ENCODE results near the gene COL27A1. TPM values are rescaled to one million over a fixed set of nuclear protein-coding genes. Genes with fewer than 3 reads are reported as not detected.

Gene COL27A1
- total RNA-seq, 1 donor from 2014 or later: 1.3 TPM

DNA sequence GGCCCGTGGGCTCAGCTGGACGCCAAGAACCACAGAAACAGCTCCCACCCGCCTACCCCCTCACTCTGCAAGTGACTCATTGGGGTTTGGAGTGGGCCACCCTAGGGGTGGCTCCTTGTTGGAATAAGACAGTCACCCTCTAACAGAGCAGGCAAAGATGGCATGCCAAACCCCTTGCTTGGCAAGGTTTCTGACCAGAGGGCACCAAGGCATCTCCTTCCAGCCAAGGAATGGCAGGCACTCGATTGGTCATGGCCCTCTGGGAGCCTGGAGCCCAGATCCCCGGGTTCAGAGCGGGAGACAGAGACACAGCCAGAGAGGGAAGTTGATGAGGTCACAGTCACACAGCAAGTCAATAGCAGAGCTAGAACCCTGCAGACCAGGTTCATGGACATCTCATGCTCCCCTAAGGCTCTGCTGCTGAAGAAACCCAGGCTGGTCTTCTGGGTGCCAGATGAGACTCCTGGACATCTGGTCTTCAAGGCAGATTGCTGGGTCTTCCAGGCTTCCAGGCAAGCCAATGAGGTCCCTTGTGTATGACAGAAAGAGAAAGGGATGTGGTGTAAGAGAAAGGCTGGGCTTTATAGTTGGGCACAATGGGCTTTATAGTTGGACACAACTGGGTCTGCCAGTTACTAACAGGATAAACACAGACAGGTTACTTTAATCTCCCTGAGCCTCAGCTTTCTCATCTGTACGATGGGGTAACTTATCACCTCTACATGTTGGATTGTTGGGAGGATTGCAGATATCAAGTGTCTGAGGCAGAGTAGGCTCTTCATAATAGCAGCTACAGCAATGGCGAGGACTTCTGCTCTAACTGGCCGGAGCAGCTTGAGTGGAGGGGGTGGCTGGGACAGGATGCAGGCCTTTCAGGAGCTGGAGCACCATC, 33.0 kb upstream of the COL27A1 start:
- peaks cover 23% of the 10 kb centered on the region for H3K27me3 ChIP-seq (ENCODE audit: control insufficient read depth, insufficient read depth, low read length)
- DNase-seq (ENCODE audit: low read depth) (no peak), FAIRE-seq (peak; percentile 13)

DNA sequence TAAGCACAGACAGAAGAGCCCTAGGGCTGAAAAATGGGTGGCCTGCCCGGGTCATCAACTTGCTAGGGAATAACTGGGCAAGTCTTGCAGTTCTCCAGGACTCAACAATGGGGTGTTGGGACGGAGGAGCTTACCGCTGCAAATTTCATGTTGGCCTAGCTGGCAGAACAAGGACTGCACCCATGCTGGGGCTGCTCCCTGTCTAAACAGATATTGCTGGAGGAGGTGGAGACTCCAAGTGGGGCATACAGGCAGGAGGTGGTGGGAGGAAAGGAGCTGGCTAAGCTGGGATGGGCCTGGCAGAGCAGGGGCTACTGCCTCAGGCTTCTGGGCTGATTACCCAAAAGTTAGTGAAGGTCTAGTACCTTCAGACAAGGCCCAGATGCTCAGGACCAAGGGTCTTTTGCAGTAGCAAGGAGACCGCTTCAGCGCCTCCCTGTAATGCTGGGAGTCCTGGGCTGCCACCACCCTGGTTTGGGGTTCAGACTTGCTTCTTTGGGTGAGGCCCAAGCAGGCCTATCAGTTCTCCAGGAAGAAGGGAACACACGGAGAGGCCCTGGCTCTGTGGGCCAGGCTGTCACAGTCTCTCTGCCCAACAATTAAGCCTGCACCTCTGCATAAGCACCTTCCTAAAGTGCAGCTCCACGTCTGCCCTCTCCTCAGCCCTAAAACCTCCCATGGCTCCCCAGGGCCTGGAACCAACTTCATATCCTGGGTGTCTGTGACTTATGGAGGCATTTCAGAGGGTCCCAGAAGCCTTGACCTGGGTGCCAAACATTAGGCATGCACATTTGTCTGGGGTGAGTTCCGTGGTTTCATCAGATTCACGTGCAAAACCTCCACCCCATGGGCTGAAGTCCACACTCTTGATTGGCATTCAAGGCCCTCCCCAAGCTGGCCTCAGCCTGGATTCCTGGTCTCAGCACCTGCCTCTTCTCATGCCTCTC, 32.0 kb upstream of the COL27A1 start:
- TF ChIP-seq, protein P1, sequence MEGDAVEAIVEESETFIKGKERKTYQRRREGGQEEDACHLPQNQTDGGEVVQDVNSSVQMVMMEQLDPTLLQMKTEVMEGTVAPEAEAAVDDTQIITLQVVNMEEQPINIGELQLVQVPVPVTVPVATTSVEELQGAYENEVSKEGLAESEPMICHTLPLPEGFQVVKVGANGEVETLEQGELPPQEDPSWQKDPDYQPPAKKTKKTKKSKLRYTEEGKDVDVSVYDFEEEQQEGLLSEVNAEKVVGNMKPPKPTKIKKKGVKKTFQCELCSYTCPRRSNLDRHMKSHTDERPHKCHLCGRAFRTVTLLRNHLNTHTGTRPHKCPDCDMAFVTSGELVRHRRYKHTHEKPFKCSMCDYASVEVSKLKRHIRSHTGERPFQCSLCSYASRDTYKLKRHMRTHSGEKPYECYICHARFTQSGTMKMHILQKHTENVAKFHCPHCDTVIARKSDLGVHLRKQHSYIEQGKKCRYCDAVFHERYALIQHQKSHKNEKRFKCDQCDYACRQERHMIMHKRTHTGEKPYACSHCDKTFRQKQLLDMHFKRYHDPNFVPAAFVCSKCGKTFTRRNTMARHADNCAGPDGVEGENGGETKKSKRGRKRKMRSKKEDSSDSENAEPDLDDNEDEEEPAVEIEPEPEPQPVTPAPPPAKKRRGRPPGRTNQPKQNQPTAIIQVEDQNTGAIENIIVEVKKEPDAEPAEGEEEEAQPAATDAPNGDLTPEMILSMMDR (IDR thresholded peaks at IDR 0.05; ENCODE audit: insufficient read depth, low read length, severe bottlenecking): no peak
- H3K27me3 ChIP-seq (ENCODE audit: control insufficient read depth, insufficient read depth, low read length): peaks cover 19% of the 10 kb centered on the region
- H3K4me3 ChIP-seq (ENCODE audit: low read depth, low read length): no peak overlapping the region
- no peak for DNase-seq (ENCODE audit: low read depth)
- no peaks in the 10 kb centered on the region for H3K36me3 ChIP-seq (ENCODE audit: control insufficient read depth, insufficient read depth, low read length)
- peak; percentile 77 for FAIRE-seq

More for the DNA sequence above, 33.0 kb upstream of the COL27A1 start:
- TF ChIP-seq, protein P1 (IDR thresholded peaks at IDR 0.05; ENCODE audit: insufficient read depth, low read length, severe bottlenecking): no peak
- H3K4me3 ChIP-seq (ENCODE audit: low read depth, low read length): no peak overlapping the region
- H3K36me3 ChIP-seq (ENCODE audit: control insufficient read depth, insufficient read depth, low read length): no peaks in the 10 kb centered on the region

DNA sequence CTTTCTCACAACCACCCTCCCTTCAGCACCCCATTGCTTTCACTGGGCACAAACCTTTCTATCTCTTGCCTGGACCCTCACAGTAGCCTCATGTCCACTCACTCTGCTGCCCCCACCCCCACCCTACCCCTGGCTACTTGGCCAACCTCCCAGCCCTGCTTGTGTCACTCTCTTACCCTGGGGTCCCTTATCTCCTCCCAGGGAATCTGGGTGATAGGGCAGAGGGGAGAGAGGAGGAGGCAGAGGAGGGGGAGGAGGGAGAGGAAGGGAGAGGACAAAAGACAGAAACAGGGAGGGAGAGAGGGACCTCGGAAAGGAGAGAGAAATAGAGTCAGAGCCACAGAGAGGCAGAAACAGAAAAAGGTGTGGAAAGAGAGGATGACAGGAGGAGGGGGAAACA, 31.2 kb upstream of the COL27A1 start:
- Histone ChIP-seq H3K36me3 (ENCODE audit: control insufficient read depth, insufficient read depth, low read length) (no peaks in the 10 kb centered on the region), H3K4me3 (ENCODE audit: low read depth, low read length) (no peak overlapping the region), H3K27me3 (ENCODE audit: control insufficient read depth, insufficient read depth, low read length) (peaks cover 13% of the 10 kb centered on the region)
- DNase-seq (ENCODE audit: low read depth): no peak
- TF ChIP-seq, protein P1 (IDR thresholded peaks at IDR 0.05; ENCODE audit: insufficient read depth, low read length, severe bottlenecking): no peak
- no peak for FAIRE-seq

DNA sequence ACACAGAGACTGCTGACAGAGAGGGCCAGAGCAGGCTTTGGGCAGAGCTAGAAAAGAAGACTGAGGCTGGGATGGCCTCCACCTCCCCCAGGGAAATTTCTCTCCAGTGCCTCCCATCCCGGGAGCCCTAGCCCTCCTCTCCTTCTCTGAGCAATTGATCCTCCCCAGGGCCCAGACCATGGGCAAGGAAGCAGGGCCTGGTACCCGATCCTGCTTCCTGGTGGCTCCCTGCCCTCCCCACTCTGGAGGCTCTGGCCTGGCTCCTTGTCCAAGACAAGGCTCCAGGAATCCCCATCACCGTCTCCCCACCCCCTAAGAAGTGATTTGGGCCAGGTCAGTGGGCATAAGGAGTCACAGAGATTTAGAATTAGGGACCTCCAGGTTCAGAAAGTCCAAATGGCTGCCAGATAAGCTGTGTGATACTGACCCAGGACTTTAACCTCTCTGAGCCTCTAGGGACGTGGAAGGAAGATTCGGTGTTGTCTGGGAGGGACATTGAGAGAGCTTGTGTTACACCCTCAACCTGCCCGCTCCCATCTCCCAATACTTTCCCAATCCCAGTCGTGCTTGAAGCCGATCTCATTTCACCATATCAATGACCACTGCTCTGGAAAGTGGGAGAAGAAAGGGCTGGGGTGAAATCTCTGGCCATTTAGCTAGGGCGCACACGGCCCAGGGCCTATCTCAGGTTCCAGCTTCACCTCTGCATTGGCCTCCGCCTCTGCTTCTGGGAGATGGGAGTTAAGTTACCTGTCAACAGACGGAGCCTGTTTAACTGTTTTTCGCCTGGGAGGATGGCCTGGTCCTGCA, 30.5 kb upstream of the COL27A1 start:
- H3K4me3 ChIP-seq (ENCODE audit: low read depth, low read length): no peak overlapping the region
- DNase-seq (ENCODE audit: low read depth): no peak
- H3K36me3 ChIP-seq (ENCODE audit: control insufficient read depth, insufficient read depth, low read length): no peaks in the 10 kb centered on the region
- no peak for FAIRE-seq
- TF ChIP-seq, protein P1 (IDR thresholded peaks at IDR 0.05; ENCODE audit: insufficient read depth, low read length, severe bottlenecking): no peak
- H3K27me3 ChIP-seq (ENCODE audit: control insufficient read depth, insufficient read depth, low read length): peaks cover 9% of the 10 kb centered on the region

DNA sequence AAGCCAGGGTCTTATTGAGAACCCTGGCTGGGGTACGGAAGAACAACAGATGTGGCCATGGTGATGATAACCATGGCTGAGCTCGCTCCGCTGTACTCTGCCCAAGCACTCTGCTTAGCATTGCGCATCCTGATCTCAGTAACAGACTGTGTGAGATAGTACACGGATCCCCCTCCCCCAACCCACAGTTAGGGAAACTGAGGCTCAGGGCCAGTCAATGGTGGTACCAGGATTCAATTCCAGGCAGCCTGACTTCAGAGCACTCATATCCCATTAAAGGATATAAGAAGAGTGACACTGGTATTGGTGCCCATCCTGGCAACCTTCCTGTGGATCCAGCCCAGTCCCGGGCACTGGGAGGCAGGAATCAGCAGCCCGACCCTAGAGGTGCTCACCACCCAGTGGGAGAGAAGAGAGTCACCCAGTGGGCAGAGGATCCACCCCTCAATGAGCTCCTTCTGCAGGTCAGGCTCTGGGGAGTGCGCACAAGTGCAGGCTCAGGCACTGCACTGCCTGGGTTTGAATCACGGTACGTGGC, 29.8 kb upstream of the COL27A1 start:
- TF ChIP-seq, protein P1 (IDR thresholded peaks at IDR 0.05; ENCODE audit: insufficient read depth, low read length, severe bottlenecking): no peak
- no peak overlapping the region for H3K4me3 ChIP-seq (ENCODE audit: low read depth, low read length)
- FAIRE-seq: no peak
- no peak for DNase-seq (ENCODE audit: low read depth)
- peaks cover 5% of the 10 kb centered on the region for H3K27me3 ChIP-seq (ENCODE audit: control insufficient read depth, insufficient read depth, low read length)
- H3K36me3 ChIP-seq (ENCODE audit: control insufficient read depth, insufficient read depth, low read length): no peaks in the 10 kb centered on the region
